ENCODE results near the gene HIPK2. TPM values are rescaled to one million over a fixed set of nuclear protein-coding genes. Genes with fewer than 3 reads are reported as not detected.

HIPK2 gene
- total and polyA plus RNA-seq, 10 of the 15 experiments (the other 5 are each of a cell fraction or from before 2014, with no cell fraction given) = 1.7 to 39.0 (median 9.4) TPM

- TF ChIP-seq NRF1 (conservative IDR thresholded peaks at IDR 0.05; ENCODE audit: low read depth, low read length) (no peak), WRNIP1 (IDR thresholded peaks at IDR 0.05; ENCODE audit: borderline replicate concordance, low read depth, low read length) (no peak), MAX (IDR thresholded peaks at IDR 0.05; ENCODE audit: low read depth, low read length) (no peak), TARDBP (IDR thresholded peaks at IDR 0.05; ENCODE audit: borderline replicate concordance) (no peak), DPF2 (IDR thresholded peaks at IDR 0.05) (no peak), RUNX3 (IDR thresholded peaks at IDR 0.05; ENCODE audit: low read length) (no peak), YY1 (IDR thresholded peaks at IDR 0.05; ENCODE audit: low read depth, low read length) (peak; percentile 51; the same call in 1 of the 2 replicates), SP1 (IDR thresholded peaks at IDR 0.05; ENCODE audit: low read depth, low read length) (no peak), YBX1 (IDR thresholded peaks at IDR 0.05) (no peak), SMC3 (IDR thresholded peaks at IDR 0.05; ENCODE audit: borderline replicate concordance, low read length) (peak; percentile 93), NFXL1 (IDR thresholded peaks at IDR 0.05; ENCODE audit: borderline replicate concordance) (no peak), RAD21 (IDR thresholded peaks at IDR 0.05; ENCODE audit: insufficient read depth, low read depth, low read length) (peak; percentile 98), POU2F2 (IDR thresholded peaks at IDR 0.05; ENCODE audit: borderline replicate concordance, low read depth, low read length) (no peak), NKRF (conservative IDR thresholded peaks at IDR 0.05) (no peak; the same call in 1 of the 2 replicates), BHLHE40 (IDR thresholded peaks at IDR 0.05; ENCODE audit: borderline replicate concordance in 1 of 2, low read depth in 2 of 2, low read length in 1 of 2) (no peak), ZSCAN29 (IDR thresholded peaks at IDR 0.05) (no peak), CBFB (IDR thresholded peaks at IDR 0.05; ENCODE audit: low read depth) (no peak), RELB (IDR thresholded peaks at IDR 0.05; ENCODE audit: low read depth) (0 out of 2 replicates have a peak, but pooled peaks have one; percentile 9), SREBF1 (IDR thresholded peaks at IDR 0.05; ENCODE audit: low read length) (no peak), PAX8 (IDR thresholded peaks at IDR 0.05) (no peak), HDAC6 (IDR thresholded peaks at IDR 0.05; ENCODE audit: unreplicated experiment) (no peak), SMARCA5 (IDR thresholded peaks at IDR 0.05) (peak; percentile 38; the same call in 1 of the 2 replicates), ZNF24 (IDR thresholded peaks at IDR 0.05) (0 out of 2 replicates have a peak, but pooled peaks have one; percentile 7), CTCF (IDR thresholded peaks at IDR 0.05 in 2 of 3, conservative IDR thresholded peaks at IDR 0.05 in 1 of 3; ENCODE audit: control insufficient read depth in 2 of 3, extremely low read depth in 1 of 3, insufficient read depth in 1 of 3, low read depth in 3 of 3, low read length in 3 of 3) (peak; percentile 81 to 92 (median 87)), IKZF2 (IDR thresholded peaks at IDR 0.05) (0 out of 4 replicates have a peak, but pooled peaks of 1 of the 2 experiments have one; percentile 16), TCF3 (IDR thresholded peaks at IDR 0.05; ENCODE audit: borderline replicate concordance, insufficient read depth, low read depth, low read length) (no peak)
These were observed 131.9 kb downstream of the HIPK2 start (continued) for GRCh38 chr7:139645572-139646523.

All from GM12878 (cell line).